Umbilical cord (tissue), 2 donors: Measurements from ENCODE around the gene COMMD1. TPM values are rescaled to one million over a fixed set of nuclear protein-coding genes. Genes with fewer than 3 reads are reported as not detected.
A peak's percentile ranks its signal among the peaks of the same experiment; 100 is the strongest.
"Not testable (repeated sequence)": the region's sequence is repeated elsewhere in the genome, so short reads cannot be mapped to it uniquely, and the experiment has no call there.

Experiments used
- DNase-seq: peaks from one replicate; pipeline ENCODE4 v3.0.0-alpha.2; 2015; ENCODE audit warnings: low spot score
- total RNA-seq: library from RNA; depleted of rRNA; stranded (reverse); fragments of >200 nt; gene quantifications from one replicate; pipeline ENCODE4 v1.2.3, GENCODE V29; 2014; ENCODE audit warnings: low replicate concordance; ENCODE audit not compliant: insufficient read depth

The COMMD1 gene
- total RNA-seq, 1 donor from 2014 or later: 47.2 TPM

DNA sequence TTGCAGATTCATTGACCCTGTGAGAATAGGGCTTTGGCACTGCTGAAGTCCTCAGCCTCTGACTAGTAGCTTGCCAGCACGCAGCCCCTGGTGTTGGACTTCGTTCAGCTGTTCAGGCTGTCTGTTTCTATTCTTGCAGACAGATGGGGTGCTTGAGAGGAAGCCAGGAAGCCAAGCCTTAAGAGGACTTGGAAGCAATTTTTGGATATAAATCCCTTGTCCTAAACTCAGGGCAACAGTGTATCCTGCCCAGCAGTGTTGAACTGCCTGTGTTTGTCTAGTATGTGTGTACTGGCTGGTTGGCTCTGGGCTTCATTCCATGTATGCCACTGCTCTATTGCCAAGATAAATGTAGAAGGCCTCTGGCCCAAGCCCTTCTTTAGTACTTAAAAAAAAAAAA lies 108.6 kb downstream of the COMMD1 start:
- DNase-seq: peak; percentile 90

GRCh38 chr2:62016957-62017356 lies 111.5 kb downstream of the COMMD1 start:
- no peak for DNase-seq

GRCh38 chr2:62029910-62030309 lies 124.4 kb downstream of the COMMD1 start:
- peak; percentile 23 for DNase-seq

- no peak for DNase-seq
Measured at GRCh38 chr2:62030902-62031301, 125.4 kb downstream of the COMMD1 start.

DNA sequence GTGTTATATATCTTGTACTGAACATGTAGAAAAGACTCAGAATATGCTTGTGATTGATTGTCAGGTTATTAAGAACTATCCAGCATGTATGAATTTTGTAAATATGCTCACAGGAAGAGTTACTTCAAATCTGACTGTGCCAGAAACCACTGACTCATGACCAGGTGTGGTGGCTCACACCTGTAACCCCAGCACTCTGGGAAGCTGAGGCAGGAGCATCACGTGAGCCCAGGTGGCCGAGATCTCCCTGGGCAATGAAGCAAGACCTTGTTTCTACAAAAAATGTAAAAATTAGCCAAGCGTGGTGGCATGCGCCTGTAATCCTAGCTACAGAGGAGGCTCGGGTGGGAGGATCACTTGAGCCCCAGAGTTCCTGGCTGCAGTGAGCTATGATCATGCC lies 126.6 kb downstream of the COMMD1 start:
- DNase-seq: no peak

DNA sequence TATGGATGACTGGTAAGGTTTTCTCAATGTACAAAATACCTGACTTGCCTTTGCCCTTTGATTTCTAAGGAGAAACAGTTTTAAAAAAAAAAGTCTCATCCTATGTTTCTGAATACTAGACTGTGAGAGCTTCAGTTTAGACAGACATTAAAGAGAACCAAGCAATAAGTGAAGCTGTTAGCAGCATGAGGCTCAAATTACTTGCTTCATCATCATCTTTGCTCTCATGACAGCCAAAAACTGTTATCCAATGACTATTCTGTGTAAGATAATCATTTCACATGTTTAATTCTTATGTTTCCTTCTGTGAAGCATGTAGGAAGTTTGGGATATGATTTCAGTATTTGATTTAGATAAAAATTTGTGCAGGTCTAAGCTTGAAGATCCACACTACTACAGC lies 129.2 kb downstream of the COMMD1 start:
- no peak for DNase-seq

DNA sequence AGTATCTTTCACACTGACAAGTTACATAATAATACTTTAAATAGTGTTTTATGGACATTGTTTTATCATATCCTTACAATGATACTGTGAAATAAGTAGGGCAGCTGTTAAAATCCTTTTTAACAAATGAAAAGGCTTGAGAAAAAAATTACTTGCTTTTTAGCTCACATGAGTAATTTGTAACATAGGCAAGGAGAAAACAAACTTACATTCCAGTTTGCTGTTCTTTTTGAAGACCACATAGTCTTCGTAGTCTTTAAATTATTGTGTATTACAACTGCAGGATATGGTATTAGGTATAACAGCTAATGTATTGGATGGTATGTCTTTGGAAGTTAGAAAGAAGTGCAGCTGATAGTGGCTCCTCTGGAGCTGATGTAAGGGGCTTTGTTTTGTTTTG lies 130.8 kb downstream of the COMMD1 start:
- DNase-seq: no peak

DNA sequence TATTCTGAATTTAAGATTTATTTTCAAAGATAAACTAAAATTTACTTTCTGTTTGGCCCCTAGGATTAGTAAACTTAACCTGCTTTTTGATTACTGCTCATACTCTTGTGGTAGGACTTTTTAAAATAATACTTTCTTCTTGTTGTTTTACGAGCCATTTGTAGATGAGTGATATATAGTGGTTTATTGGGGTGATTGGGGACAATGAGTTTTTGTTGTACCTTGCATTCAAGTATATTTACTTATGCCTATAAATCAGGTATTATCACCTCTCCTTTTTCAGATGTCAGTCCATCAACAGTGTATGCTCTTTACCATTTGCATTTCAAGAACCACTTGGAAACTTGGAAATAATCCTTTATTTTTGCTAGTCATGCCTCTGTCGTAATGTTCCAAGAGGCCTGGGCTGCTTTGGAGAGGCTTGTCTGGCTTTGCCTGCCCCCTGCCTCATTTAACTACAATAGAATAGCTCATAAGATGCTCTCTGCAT lies 131.3 kb downstream of the COMMD1 start:
- no peak for DNase-seq

DNA sequence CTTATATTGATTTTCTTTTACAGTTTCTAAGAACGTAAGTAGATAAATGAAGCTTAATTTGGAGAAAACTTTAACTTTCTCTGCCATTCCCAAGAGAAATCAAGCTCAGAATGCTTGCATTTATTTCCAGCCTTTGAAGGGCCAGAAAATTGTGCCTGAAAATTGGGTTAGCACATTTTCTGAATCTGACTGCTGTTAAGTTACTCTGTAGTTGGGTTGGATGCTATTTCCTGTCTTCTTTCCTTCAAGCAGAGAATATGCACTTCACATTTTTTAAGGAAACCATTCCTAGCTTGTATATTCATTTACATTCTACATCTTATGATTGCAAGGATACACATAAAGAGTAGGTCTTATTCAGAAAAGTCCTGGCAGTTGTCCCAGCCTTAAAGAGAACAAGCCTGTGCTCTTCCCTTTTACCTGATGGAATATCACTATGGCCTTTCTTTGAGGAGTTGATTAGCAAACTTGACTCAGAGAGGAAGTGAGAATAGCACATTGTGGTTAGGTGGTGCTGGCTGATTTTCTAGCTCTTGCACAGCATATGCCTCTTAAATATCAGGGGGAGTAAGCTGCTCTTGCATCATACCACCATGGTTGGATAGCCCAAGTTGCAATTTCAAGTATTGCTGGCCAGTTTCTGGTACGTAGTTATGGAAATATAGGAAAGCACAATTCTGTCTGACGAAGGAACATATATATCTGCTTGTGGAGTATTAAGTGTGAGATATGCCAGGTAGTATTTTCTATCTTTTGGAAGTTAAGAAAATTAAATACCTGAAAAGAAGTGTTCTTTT lies 133.7 kb downstream of the COMMD1 start:
- peak; percentile 19 for DNase-seq

GRCh38 chr2:62040926-62041325 lies 135.5 kb downstream of the COMMD1 start:
- no peak for DNase-seq

GRCh38 chr2:62041701-62042385 lies 136.4 kb downstream of the COMMD1 start:
- DNase-seq: not testable (repeated sequence)

DNA sequence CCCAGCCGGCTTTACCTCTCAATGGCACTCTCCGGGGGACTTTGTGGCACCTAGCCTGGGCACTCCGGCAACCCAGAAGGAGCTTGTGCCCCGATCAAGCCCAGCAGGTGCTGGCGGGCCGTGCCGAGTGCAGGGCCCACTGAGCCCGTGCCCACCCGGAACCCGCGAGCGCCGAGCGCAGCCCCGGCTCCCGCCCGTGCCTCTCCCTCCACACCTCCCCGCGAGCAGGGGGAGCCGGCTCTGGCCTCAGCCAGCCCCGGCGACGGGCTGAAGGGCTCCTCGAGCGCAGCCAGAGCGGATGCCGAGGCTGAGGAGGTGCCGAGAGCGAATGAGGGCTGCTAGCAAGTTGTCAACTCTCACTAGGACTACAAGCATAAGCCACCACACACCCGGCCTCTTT lies 136.9 kb downstream of the COMMD1 start:
- no peak for DNase-seq

DNA sequence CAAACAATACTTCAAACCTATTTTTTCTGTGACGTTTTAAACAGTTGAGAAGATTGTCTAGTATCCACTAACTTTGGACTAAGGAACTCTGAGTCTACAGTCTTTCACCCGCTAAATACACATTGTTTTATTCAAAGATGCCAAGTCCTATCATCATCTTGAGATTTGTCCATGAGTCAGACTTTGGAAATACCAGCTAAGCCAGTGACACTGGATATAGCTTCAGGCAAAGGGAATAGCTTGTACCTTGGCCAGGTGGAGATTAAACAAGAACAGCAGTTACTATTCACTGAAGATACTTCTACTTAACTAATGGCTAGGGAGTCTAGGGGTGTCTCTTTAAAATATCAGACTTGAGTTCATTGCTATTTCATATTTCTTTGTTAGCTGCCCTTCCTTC lies 137.5 kb downstream of the COMMD1 start:
- no peak for DNase-seq

DNA sequence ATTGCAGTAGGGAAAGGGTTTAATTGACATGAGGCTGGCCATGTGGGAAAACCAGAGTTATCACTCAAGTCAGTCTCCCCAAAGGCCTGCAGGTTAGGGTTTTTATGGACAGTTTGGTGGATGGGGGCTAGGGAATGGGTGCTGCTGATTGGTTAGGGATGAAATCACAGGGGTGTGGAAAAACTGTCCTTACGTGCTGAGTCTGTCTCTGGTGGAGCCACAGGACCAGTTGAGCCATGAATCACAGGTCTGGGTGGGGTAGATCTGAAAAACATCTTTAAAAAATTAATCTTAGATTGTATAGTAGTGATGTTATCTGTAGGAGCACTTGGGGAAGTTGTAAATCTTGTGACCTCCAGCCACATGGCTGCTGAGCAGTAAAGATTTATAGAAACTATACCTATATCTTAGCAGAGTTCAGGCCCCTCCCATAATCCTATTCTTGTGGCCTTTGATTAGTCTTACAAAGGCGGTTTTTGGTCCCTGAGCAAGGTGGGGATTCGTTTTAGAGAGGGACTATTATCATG lies 139.6 kb downstream of the COMMD1 start:
- DNase-seq: no peak

- DNase-seq: no peak
Measured at GRCh38 chr2:62046141-62046540, 140.7 kb downstream of the COMMD1 start.

DNA sequence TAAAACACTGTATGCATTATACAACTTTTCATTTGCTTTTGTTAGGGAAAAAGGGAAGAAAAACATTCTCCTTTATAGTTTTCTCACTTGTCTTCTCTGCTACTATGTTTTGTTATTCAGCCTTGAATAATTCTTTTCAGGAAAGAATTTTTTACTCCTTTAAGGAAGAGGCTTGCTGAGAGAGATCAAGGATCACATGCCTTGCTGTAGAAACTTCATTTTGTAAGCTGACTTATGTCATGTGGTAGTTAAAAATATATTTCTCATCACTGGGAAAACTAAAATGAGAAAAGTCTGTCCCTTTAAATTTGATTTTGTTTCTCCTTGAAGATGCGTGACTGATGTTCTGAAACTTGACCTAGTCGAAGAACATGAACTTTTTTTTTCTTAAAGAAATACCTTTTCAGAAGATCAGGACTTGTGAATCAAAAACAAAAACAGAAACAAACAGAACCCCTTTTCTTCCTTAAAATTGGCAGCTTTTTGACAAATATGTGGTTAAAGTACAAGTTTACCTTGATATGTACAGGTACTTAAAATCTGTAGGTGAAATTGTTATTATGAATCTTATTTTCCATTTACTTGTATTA lies 145.1 kb downstream of the COMMD1 start:
- peak; percentile 11 for DNase-seq

DNA sequence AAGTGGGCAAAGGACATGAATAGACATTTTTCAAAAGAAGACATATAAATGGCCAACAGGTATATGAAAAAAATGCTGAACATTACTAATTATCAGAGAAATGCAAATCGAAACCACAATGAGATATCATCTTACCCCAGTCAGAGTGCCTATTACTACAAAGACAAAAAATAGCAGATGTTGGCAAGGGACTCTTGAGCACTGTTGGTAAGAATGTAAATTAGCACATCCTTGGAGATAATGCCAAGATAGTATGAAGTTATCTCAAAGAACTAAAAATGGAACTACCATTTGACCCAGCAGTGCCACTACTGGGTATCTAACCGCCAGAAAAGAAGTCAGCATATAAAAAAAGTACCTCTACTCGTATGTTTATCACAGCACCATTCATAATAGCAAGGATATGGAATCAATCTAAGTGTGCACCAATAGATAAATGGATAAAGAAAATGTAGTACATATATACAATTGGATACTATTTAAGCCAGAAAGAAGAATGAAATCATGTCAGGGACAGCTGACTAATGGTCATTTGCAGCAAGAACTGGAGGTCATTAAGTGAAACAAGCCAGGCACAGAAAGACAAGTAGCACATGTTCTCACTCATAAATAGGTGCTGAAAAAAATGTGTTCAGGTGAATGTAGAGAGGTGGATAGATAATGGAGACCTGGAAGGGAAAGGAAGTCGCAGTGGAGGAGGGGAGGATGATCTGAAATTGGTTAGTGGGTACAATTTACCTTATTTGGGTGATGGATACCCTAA lies 148.7 kb downstream of the COMMD1 start:
- DNase-seq: no peak

- DNase-seq: no peak
Measured at GRCh38 chr2:62054916-62055450, 149.5 kb downstream of the COMMD1 start.

DNA sequence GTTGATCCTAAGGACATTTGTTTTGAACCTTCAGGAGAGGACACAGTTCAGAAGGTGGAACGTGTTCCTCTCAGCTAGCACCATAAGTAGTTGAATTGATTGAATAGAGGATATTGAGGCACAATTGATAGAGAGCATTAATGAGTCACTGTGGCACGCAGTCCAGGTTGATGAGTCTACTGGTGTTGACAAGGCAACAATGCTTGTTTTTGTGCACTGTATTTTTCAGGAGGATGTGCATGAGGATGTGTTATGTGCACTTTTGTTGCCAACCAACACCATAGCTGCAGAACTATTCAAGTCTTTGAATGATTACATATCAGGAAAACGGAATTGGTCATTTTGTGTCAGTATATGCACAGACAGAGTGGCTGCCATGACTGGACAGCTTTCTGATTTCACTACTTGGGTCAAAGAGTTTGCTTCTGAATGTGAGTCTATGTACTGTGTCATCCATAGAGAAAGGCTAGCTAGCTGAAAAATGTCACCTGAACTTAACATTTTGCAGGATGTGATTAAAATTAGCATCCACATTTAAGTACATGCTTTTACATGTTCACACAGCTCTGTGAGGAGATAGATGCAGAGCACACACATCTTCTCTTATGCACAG lies 150.4 kb downstream of the COMMD1 start:
- DNase-seq: no peak

DNA sequence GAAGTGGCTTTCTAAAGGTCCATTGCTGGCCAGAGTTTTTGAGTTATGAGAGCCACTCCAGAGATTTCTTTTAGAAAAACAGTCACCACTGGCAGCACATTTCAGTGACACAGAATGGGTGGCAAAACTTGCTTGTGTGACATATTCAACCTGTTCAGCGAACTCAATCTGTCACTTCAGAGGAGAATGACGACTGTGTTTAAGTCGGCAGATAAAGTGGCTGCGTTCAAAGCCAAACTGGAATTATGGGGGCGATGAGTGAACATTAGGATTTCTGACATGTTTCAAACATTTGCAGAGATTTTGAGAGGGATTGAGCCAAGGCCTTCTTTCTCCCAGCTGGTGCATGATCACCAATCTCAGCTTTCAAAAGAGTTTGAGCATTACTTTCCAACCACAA lies 150.9 kb downstream of the COMMD1 start:
- DNase-seq: no peak

- DNase-seq: no peak
Measured at GRCh38 chr2:62065243-62065642, 159.8 kb downstream of the COMMD1 start.
